22Rv1 (cell line): ENCODE measurements around the gene SHQ1.

Source experiments
- ZFX ChIP-seq: fragments of 450-650 bp; IDR thresholded peaks from 2 replicates; pipeline ENCODE4 v1.6.1; 2017; ENCODE audit warnings: antibody characterized with exemption, borderline replicate concordance
- TF ChIP-seq, protein P1 (sequence below): fragments of 450-650 bp; IDR thresholded peaks from 2 replicates; pipeline ENCODE4 v1.5.1; 2017; ENCODE audit warnings: mild to moderate bottlenecking

- TF ChIP-seq, protein P1, sequence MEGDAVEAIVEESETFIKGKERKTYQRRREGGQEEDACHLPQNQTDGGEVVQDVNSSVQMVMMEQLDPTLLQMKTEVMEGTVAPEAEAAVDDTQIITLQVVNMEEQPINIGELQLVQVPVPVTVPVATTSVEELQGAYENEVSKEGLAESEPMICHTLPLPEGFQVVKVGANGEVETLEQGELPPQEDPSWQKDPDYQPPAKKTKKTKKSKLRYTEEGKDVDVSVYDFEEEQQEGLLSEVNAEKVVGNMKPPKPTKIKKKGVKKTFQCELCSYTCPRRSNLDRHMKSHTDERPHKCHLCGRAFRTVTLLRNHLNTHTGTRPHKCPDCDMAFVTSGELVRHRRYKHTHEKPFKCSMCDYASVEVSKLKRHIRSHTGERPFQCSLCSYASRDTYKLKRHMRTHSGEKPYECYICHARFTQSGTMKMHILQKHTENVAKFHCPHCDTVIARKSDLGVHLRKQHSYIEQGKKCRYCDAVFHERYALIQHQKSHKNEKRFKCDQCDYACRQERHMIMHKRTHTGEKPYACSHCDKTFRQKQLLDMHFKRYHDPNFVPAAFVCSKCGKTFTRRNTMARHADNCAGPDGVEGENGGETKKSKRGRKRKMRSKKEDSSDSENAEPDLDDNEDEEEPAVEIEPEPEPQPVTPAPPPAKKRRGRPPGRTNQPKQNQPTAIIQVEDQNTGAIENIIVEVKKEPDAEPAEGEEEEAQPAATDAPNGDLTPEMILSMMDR: no peak
- no peak for TF ChIP-seq ZFX
These were observed 43.0 kb upstream of the SHQ1 start for GRCh38 chr3:72891053-72891855.
